HCT116 (cell line): ENCODE data around the gene PXK. TPM values are rescaled to one million over a fixed set of nuclear protein-coding genes. Genes with fewer than 3 reads are reported as not detected.

Experiments used
- ATAC-seq: fragments of 200-7000 bp; cut with Tn5 transposase; 2 replicates; pipeline ENCODE4 v1.9.1; 2020; ENCODE audit warnings: mild to moderate bottlenecking, moderate library complexity
- BruUV-seq: library from RNA; stranded (reverse); fragments of 400-500 nt; replicated peaks from 2 replicates; lab custom pipeline; 2021; lab: Mats Ljungman, UMichigan
- CTCF ChIA-PET: fragments of 300-600 bp; sonication (Branson Sonifier 250); formaldehyde crosslinking; loops from one replicate; lab custom pipeline; 2021; ENCODE audit warnings: antibody characterized with exemption; lab: Charles Lee
- POLR2A ChIA-PET: fragments of 300-600, 350-600 bp; sonication (Branson Sonifier 250); formaldehyde crosslinking; loops from one replicate; lab custom pipeline; 2021; ENCODE audit warnings: antibody characterized with exemption; lab: Charles Lee
- RAD21 ChIA-PET, 2 experiments: fragments of 300-600 bp; sonication (Branson Sonifier 250); formaldehyde crosslinking; loops; one replicate each; lab custom pipeline; 2023; ENCODE audit warnings: low total read pairs in 2 of 2; ENCODE audit not compliant: uncharacterized antibody in 2 of 2, unreplicated experiment in 2 of 2, low non-redundant PET in 1 of 2; lab: Charles Lee
- DNase-seq: peaks from one replicate; pipeline ENCODE4 v3.0.0-alpha.2; 2010; ENCODE audit warnings: low read depth, low spot score
- H2AFZ ChIP-seq: fragments of 200-600 bp; shearing (Covaris generic), sonication (generic); 2 replicates; pipeline ENCODE4 v1.6.1; 2017; ENCODE audit warnings: low read depth, mixed run types, mixed read lengths, antibody characterized with exemption, low read length; ENCODE audit not compliant: poor library complexity, severe bottlenecking
- H3K27ac ChIP-seq: 2 replicates; pipeline ENCODE4 v1.5.1; 2012; ENCODE audit warnings: low read depth, low read length
- H3K27me3 ChIP-seq: fragments of 200-600 bp; sonication (generic); 2 replicates; pipeline ENCODE4 v1.6.1; 2016; ENCODE audit warnings: mixed run types, low read length, mixed read lengths; ENCODE audit not compliant: insufficient read depth
- H3K36me3 ChIP-seq, 2 experiments: fragments of 200-500 bp in 1 of 2; fragments of 200-600 bp in 1 of 2; sonication (Bioruptor generic) in 1 of 2; sonication (generic) in 1 of 2; 2 replicates each; pipeline versions ENCODE4 v1.5.1 to v1.6.1; 2014 to 2016; ENCODE audit warnings: low read length in 2 of 2, inconsistent platforms in 1 of 2, mixed read lengths in 1 of 2, mixed run types in 1 of 2; ENCODE audit not compliant: insufficient read depth in 2 of 2, control insufficient read depth in 1 of 2
- H3K4me1 ChIP-seq, 2 experiments: fragments of 200-600 bp in 1 of 2; sonication (generic) in 1 of 2; 2 replicates each; pipeline versions ENCODE4 v1.5.1 to v1.6.1; 2012 to 2017; ENCODE audit warnings: low read length in 2 of 2, inconsistent platforms in 1 of 2, mild to moderate bottlenecking in 1 of 2, mixed read lengths in 1 of 2, mixed run types in 1 of 2, moderate library complexity in 1 of 2; ENCODE audit not compliant: insufficient read depth in 2 of 2, control insufficient read depth in 1 of 2
- H3K4me2 ChIP-seq: fragments of 200-600 bp; sonication (generic); 2 replicates; pipeline ENCODE4 v1.6.1; 2017; ENCODE audit warnings: mixed run types, low read length, mixed read lengths
- H3K4me3 ChIP-seq, 2 experiments: fragments of 200-600 bp in 1 of 2; sonication (generic) in 1 of 2; replicated peaks in 1 of 2; 2 replicates each; pipeline ENCODE4 v1.5.1; 2011 to 2016; ENCODE audit warnings: low read length in 2 of 2, control low read depth in 1 of 2, low read depth in 1 of 2, mild to moderate bottlenecking in 1 of 2, mixed read lengths in 1 of 2, mixed run types in 1 of 2
- H3K79me2 ChIP-seq: fragments of 200-600 bp; sonication (generic); 2 replicates; pipeline ENCODE4 v1.6.1; 2017; ENCODE audit warnings: mild to moderate bottlenecking, mixed run types, low read length, moderate library complexity, mixed read lengths; ENCODE audit not compliant: insufficient read depth
- H3K9ac ChIP-seq: fragments of 200-600 bp; sonication (generic); 2 replicates; pipeline ENCODE4 v1.6.1; 2016; ENCODE audit warnings: low read length, mixed read lengths
- H3K9me2 ChIP-seq: fragments of 200-600 bp; sonication (generic), shearing (Covaris generic); 2 replicates; pipeline ENCODE4 v1.6.1; 2017; ENCODE audit warnings: mixed run types, mild to moderate bottlenecking, moderate library complexity; ENCODE audit not compliant: insufficient read depth
- H3K9me3 ChIP-seq, 2 experiments: fragments of 200-500 bp in 1 of 2; fragments of 200-600 bp in 1 of 2; sonication (Bioruptor generic) in 1 of 2; sonication (generic) in 1 of 2; 2 replicates each; pipeline ENCODE4 v1.6.1; 2014 to 2017; ENCODE audit warnings: low read length in 2 of 2, mixed read lengths in 2 of 2, inconsistent platforms in 1 of 2, low read depth in 1 of 2, mild to moderate bottlenecking in 1 of 2, mixed run types in 1 of 2, moderate library complexity in 1 of 2; ENCODE audit not compliant: control insufficient read depth in 1 of 2, insufficient read depth in 1 of 2
- H4K20me1 ChIP-seq: fragments of 200-600 bp; sonication (generic), shearing (Covaris generic); 2 replicates; pipeline ENCODE4 v1.6.1; 2017; ENCODE audit warnings: mixed run types, mild to moderate bottlenecking, moderate library complexity; ENCODE audit not compliant: insufficient read depth
- CBX3 ChIP-seq: IDR thresholded peaks from 2 replicates; pipeline ENCODE4 v1.6.1; 2012; ENCODE audit warnings: low read depth
- CEBPB ChIP-seq: IDR thresholded peaks from 2 replicates; pipeline ENCODE4 v1.6.1; 2012; ENCODE audit warnings: low read depth
- EGR1 ChIP-seq: IDR thresholded peaks from 2 replicates; pipeline ENCODE4 v1.6.1; 2012; ENCODE audit warnings: low read depth
- POLR2A ChIP-seq: IDR thresholded peaks from 2 replicates; pipeline ENCODE4 v1.7.0; 2011; ENCODE audit warnings: borderline replicate concordance; ENCODE audit not compliant: insufficient read depth, insufficient read length; ENCODE audit errors: extremely low read depth
- SP1 ChIP-seq: IDR thresholded peaks from 2 replicates; pipeline ENCODE4 v1.6.1; 2012; ENCODE audit warnings: low read depth
- SRF ChIP-seq: IDR thresholded peaks from 2 replicates; pipeline ENCODE4 v1.6.1; 2012; ENCODE audit warnings: low read depth
- TCF7L2 ChIP-seq: IDR thresholded peaks from 2 replicates; pipeline ENCODE4 v1.7.0; 2011; ENCODE audit warnings: borderline replicate concordance, inconsistent platforms; ENCODE audit not compliant: insufficient read depth, insufficient read length; ENCODE audit errors: extremely low read depth
- ZBTB33 ChIP-seq: IDR thresholded peaks from 2 replicates; pipeline ENCODE4 v1.6.1; 2011; ENCODE audit warnings: mild to moderate bottlenecking, low read length, moderate library complexity; ENCODE audit not compliant: insufficient replicate concordance; ENCODE audit errors: extremely low read depth
- ZFX ChIP-seq: fragments of 450-650 bp; IDR thresholded peaks from 2 replicates; pipeline ENCODE4 v1.6.1; 2017
- ZNF274 ChIP-seq: fragments of 200-500 bp; sonication (Bioruptor generic); IDR thresholded peaks from 2 replicates; pipeline ENCODE4 v1.6.1; 2014; ENCODE audit warnings: mild to moderate bottlenecking, low read depth, low read length, inconsistent platforms
- intact Hi-C: fragments of 100-400 bp; cut with micrococcal nuclease; formaldehyde crosslinking; loops from 2 replicates; pipeline ENCODE4 v1.10.0; 2022
- total RNA-seq: library from RNA; stranded (reverse); gene quantifications from one replicate; pipeline ENCODE4 v1.2.1, GENCODE V29; 2021; ENCODE audit not compliant: unreplicated experiment
- TF ChIP-seq, protein P1 (sequence below): IDR thresholded peaks from 2 replicates; pipeline ENCODE4 v1.6.1; 2012

PXK gene
- total RNA-seq, 1 experiment from 2014 or later: 10.2 TPM

- intact Hi-C loops: no loop called here
- TF ChIP-seq CEBPB (no peak), EGR1 (no peak), SP1 (no peak), POLR2A (no peak), ZFX (no peak), SRF (no peak), TCF7L2 (no peak), ZNF274 (no peak), ZBTB33 (no peak), CBX3 (no peak)
- TF ChIP-seq, protein P1, sequence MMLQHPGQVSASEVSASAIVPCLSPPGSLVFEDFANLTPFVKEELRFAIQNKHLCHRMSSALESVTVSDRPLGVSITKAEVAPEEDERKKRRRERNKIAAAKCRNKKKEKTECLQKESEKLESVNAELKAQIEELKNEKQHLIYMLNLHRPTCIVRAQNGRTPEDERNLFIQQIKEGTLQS: no peak
- CTCF ChIA-PET: no interaction called here
These were observed 87.3 kb downstream of the PXK start for GRCh38 chr3:58419780-58420507.

More at GRCh38 chr3:58419780-58420507, 87.3 kb downstream of the PXK start:
- DNase-seq (no peak), ATAC-seq (no peak)
- Histone ChIP-seq H4K20me1 (no peaks in the 10 kb centered on the region), H3K79me2 (no peaks in the 10 kb centered on the region), H3K9ac (no peak overlapping the region), H3K9me2 (no peaks in the 10 kb centered on the region), H3K4me3 (no peak overlapping the region), H3K9me3 (no peaks in the 10 kb centered on the region), H3K4me2 (no peak overlapping the region), H3K4me1 (no peaks in the 10 kb centered on the region), H2AFZ (no peak overlapping the region), H3K27me3 (no peaks in the 10 kb centered on the region), H3K27ac (no peak overlapping the region), H3K36me3 (no peaks in the 10 kb centered on the region)
- ChIA-PET POLR2A (no interaction called here), RAD21 (no interaction called here)
- no TSS peak for BruUV-seq
